ENCODE results near the gene BLACAT1.

BLACAT1 gene

GRCh38 chr1:205475855-205476254 is 20.0 kb upstream of the BLACAT1 start:
- H3K27me3 ChIP-seq (ENCODE audit: control insufficient read depth, insufficient read depth, low read length) = no peaks in the 10 kb centered on the region
- no peak overlapping the region for H3K27ac ChIP-seq
- no peaks in the 10 kb centered on the region for H3K9me3 ChIP-seq (ENCODE audit: control insufficient read depth, low read length)
- no peak overlapping the region for H3K4me2 ChIP-seq (ENCODE audit: low read length)
- no peak overlapping the region for H3K4me3 ChIP-seq (ENCODE audit: low read depth, low read length)
- no peaks in the 10 kb centered on the region for H3K36me3 ChIP-seq (ENCODE audit: control insufficient read depth, insufficient read depth, low read length)
- H3K4me1 ChIP-seq = no peaks in the 10 kb centered on the region
- no peaks in the 10 kb centered on the region for H3K79me2 ChIP-seq
- TF ChIP-seq CTCF (IDR thresholded peaks at IDR 0.05) = no peak
- H2AFZ ChIP-seq = no peak overlapping the region
- no peak overlapping the region for H3K9ac ChIP-seq

DNA sequence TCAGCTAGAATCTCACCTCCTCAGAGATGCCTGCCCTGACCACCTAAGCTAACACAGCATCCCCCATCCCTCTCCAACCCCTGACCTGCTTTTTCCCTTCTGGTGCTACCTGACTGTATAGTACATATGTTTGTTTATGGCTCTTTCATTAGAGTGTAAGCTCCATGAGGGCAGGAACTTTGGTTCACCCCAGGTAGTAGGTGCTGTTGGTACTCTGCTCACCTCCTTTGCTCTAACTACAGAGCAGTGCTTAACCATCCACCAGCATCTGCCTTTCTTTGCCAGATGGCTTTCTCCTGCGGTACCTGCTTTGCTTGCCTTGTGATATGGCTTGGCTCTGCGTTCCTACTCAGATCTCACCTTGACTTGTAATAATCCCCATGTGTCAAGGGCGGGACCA is 18.7 kb upstream of the BLACAT1 start:
- no peaks in the 10 kb centered on the region for H3K36me3 ChIP-seq (ENCODE audit: control insufficient read depth, insufficient read depth, low read length)
- H3K9ac ChIP-seq = no peak overlapping the region
- H3K79me2 ChIP-seq = no peaks in the 10 kb centered on the region
- no peak overlapping the region for H3K4me2 ChIP-seq (ENCODE audit: low read length)
- no peak for TF ChIP-seq CTCF (IDR thresholded peaks at IDR 0.05)
- H3K4me1 ChIP-seq = no peaks in the 10 kb centered on the region
- H3K27me3 ChIP-seq (ENCODE audit: control insufficient read depth, insufficient read depth, low read length) = no peaks in the 10 kb centered on the region
- no peaks in the 10 kb centered on the region for H3K9me3 ChIP-seq (ENCODE audit: control insufficient read depth, low read length)
- no peak overlapping the region for H3K4me3 ChIP-seq (ENCODE audit: low read depth, low read length)
- H3K27ac ChIP-seq = no peak overlapping the region
- no peak overlapping the region for H2AFZ ChIP-seq

DNA sequence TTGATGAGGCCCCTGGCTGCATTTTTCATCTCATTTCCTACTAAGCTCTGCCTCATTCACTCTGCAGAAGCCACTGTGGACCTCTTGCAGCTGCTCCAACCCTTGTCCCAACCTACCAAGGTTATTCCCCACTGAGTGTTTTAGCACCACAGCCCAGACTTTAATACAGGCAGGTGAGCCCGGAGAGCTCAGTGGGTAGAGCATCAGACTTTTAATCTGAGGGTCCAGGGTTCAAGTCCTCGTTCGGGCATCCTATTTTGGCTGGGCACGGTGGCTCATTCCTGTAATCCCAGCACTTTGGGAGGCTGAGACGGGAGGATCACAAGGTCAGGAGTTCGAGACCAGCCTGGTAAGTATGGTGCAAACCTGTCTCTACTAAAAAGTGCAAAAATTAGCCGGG is 18.1 kb upstream of the BLACAT1 start:
- no peak overlapping the region for H3K9ac ChIP-seq
- no peaks in the 10 kb centered on the region for H3K27me3 ChIP-seq (ENCODE audit: control insufficient read depth, insufficient read depth, low read length)
- H3K36me3 ChIP-seq (ENCODE audit: control insufficient read depth, insufficient read depth, low read length) = no peaks in the 10 kb centered on the region
- H3K4me1 ChIP-seq = no peaks in the 10 kb centered on the region
- H3K79me2 ChIP-seq = no peaks in the 10 kb centered on the region
- no peak for TF ChIP-seq CTCF (IDR thresholded peaks at IDR 0.05)
- H3K27ac ChIP-seq = no peak overlapping the region
- H3K4me2 ChIP-seq (ENCODE audit: low read length) = no peak overlapping the region
- H3K4me3 ChIP-seq (ENCODE audit: low read depth, low read length) = no peak overlapping the region
- no peak overlapping the region for H2AFZ ChIP-seq
- no peaks in the 10 kb centered on the region for H3K9me3 ChIP-seq (ENCODE audit: control insufficient read depth, low read length)

- no peak for TF ChIP-seq CTCF (IDR thresholded peaks at IDR 0.05)
- no peaks in the 10 kb centered on the region for H3K27me3 ChIP-seq (ENCODE audit: control insufficient read depth, insufficient read depth, low read length)
Observed at GRCh38 chr1:205473475-205473874, 17.6 kb upstream of the BLACAT1 start.

GRCh38 chr1:205472737-205473441 is 17.0 kb upstream of the BLACAT1 start:
- Histone ChIP-seq H2AFZ (no peak overlapping the region), H3K36me3 (ENCODE audit: control insufficient read depth, insufficient read depth, low read length) (no peaks in the 10 kb centered on the region), H3K27me3 (ENCODE audit: control insufficient read depth, insufficient read depth, low read length) (no peaks in the 10 kb centered on the region), H3K4me3 (ENCODE audit: low read depth, low read length) (no peak overlapping the region), H3K4me1 (no peaks in the 10 kb centered on the region), H3K79me2 (no peaks in the 10 kb centered on the region), H3K4me2 (ENCODE audit: low read length) (no peak overlapping the region), H3K9me3 (ENCODE audit: control insufficient read depth, low read length) (no peaks in the 10 kb centered on the region), H3K27ac (no peak overlapping the region), H3K9ac (no peak overlapping the region)
- no peak for TF ChIP-seq CTCF (IDR thresholded peaks at IDR 0.05)

More at GRCh38 chr1:205473475-205473874, 17.6 kb upstream of the BLACAT1 start:
- Histone ChIP-seq H3K36me3 (ENCODE audit: control insufficient read depth, insufficient read depth, low read length) (no peaks in the 10 kb centered on the region), H3K4me2 (ENCODE audit: low read length) (no peak overlapping the region), H3K9ac (no peak overlapping the region), H3K9me3 (ENCODE audit: control insufficient read depth, low read length) (no peaks in the 10 kb centered on the region), H2AFZ (no peak overlapping the region), H3K4me1 (no peaks in the 10 kb centered on the region), H3K27ac (no peak overlapping the region), H3K4me3 (ENCODE audit: low read depth, low read length) (no peak overlapping the region), H3K79me2 (no peaks in the 10 kb centered on the region)
